ENCODE measurements around the gene PRR3. TPM values are rescaled to one million over a fixed set of nuclear protein-coding genes. Genes with fewer than 3 reads are reported as not detected.

Gene PRR3
- total and polyA plus RNA-seq, 2 of the 13 experiments (the other 11 are each of a cell fraction or from before 2014, with no cell fraction given), result 14.6 to 21.2 TPM

- peaks cover 53% of the 10 kb centered on the region for H3K4me1 ChIP-seq (ENCODE audit: insufficient read depth, low read length)
- CTCF ChIA-PET (ENCODE audit: low intra/inter-chr PET ratio, low total read pairs), result interaction anchor here (2.1 to 7.3 kb wide), 3 partner anchors 8 to 51 kb away, joined by 9 to 72 read pairs (median 11); no protein-coding TSS in a partner anchor
- no TSS peak for BruUV-seq (replicated peaks)
- DNase-seq (ENCODE audit: low spot score) (peak; percentile 68), FAIRE-seq (no peak), ATAC-seq (peak; percentile 46)
- intact Hi-C loops (cut with micrococcal nuclease; ENCODE audit: unreplicated experiment), result no loop called here
- H2AFZ ChIP-seq (ENCODE audit: low read length), result no peak overlapping the region
- WGBS (ENCODE audit: low lambda C conversion rate), result 29% methylated on average over 15 of the region's 15 CpGs
- no peaks in the 10 kb centered on the region for H4K20me1 ChIP-seq (ENCODE audit: insufficient read depth, low read length)
- H3K79me2 ChIP-seq (ENCODE audit: insufficient read depth, low read length), result no peaks in the 10 kb centered on the region
- peak overlapping the region in 1 of 3 experiments; percentile 24; a peak in 3 of 6 replicates for H3K4me3 ChIP-seq (replicated peaks in 1 of 3; ENCODE audit: insufficient read depth in 1 of 3, low read depth in 2 of 3, low read length in 3 of 3)
- in situ Hi-C loops (cut with HindIII; ENCODE audit: extremely low pct_ligation_motif_present, low pct_unique_long_range_greater_than_20kb), result no loop called here
- POLR2A ChIA-PET, result interaction anchor here (0.7 kb wide), 1 partner anchor 64 kb away, joined by 3 read pairs; no protein-coding TSS in a partner anchor
- no peaks in the 10 kb centered on the region; a peak in 1 of 5 replicates for H3K36me3 ChIP-seq (replicated peaks in 1 of 2; ENCODE audit: control insufficient read depth in 1 of 2, insufficient read depth in 2 of 2, low read length in 2 of 2)
- peaks cover 5% of the 10 kb centered on the region; the same call in 1 of the 2 replicates for H3K9me3 ChIP-seq (ENCODE audit: low read length)
- no peaks in the 10 kb centered on the region for H3K27me3 ChIP-seq (ENCODE audit: control insufficient read depth in 1 of 2, insufficient read depth in 2 of 2, low read length in 2 of 2)
- H3K4me2 ChIP-seq (ENCODE audit: low read depth, low read length), result peak overlapping the region; percentile 49
- peak overlapping the region; percentile 19 for H3K27ac ChIP-seq (ENCODE audit: extremely low read length, insufficient read depth, low read length)
- no peak overlapping the region for H3K9ac ChIP-seq (ENCODE audit: insufficient read depth, low read depth, low read length)
- TF ChIP-seq PRDM10 (CRISPR knock-in tag; IDR thresholded peaks at IDR 0.05; ENCODE audit: low read depth) (no peak), SMYD3 (CRISPR knock-in tag; IDR thresholded peaks at IDR 0.05) (no peak), ZMYM2 (CRISPR knock-in tag; IDR thresholded peaks at IDR 0.05) (peak; percentile 61; the same call in 1 of the 2 replicates), ZNF563 (CRISPR knock-in tag; IDR thresholded peaks at IDR 0.05) (peak; percentile 29; the same call in 1 of the 2 replicates), ZNF496 (CRISPR knock-in tag; IDR thresholded peaks at IDR 0.05; ENCODE audit: insufficient replicate concordance) (no peak), POGZ (CRISPR knock-in tag; IDR thresholded peaks at IDR 0.05) (peak; percentile 44), ARNT (IDR thresholded peaks at IDR 0.05) (no peak), HNF4A (CRISPR knock-in tag; IDR thresholded peaks at IDR 0.05) (peak; percentile 87), ZBTB38 (CRISPR knock-in tag; IDR thresholded peaks at IDR 0.05) (peak; percentile 62; the same call in 1 of the 2 replicates), SNAPC5 (CRISPR knock-in tag; IDR thresholded peaks at IDR 0.05; ENCODE audit: borderline replicate concordance) (0 out of 2 replicates have a peak, but pooled peaks have one; percentile 45), ETV5 (CRISPR knock-in tag; IDR thresholded peaks at IDR 0.05; ENCODE audit: borderline replicate concordance) (peak; percentile 40; the same call in 1 of the 2 replicates), NR2F1 (CRISPR knock-in tag; IDR thresholded peaks at IDR 0.05) (peak in 1 of 2 experiments; percentile 63; a peak in 2 of 4 replicates), GATAD2A (CRISPR knock-in tag; IDR thresholded peaks at IDR 0.05) (peak; percentile 19; the same call in 1 of the 2 replicates), CTCF (CRISPR knock-in tag; IDR thresholded peaks at IDR 0.05) (peak; percentile 7; the same call in 1 of the 2 replicates), ZNF644 (CRISPR knock-in tag; IDR thresholded peaks at IDR 0.05; ENCODE audit: low read depth) (0 out of 2 replicates have a peak, but pooled peaks have one; percentile 53), ZSCAN9 (CRISPR knock-in tag; IDR thresholded peaks at IDR 0.05; ENCODE audit: borderline replicate concordance) (no peak), CHD4 (IDR thresholded peaks at IDR 0.05; ENCODE audit: borderline replicate concordance, low read length) (peak; percentile 58; the same call in 1 of the 2 replicates)
These were observed 23.4 kb upstream of the PRR3 start for GRCh38 chr6:30533460-30534294.
